Peyer's patch (tissue), 4 donors: Measurements from ENCODE around the gene MTMR11.

ENCODE experiments used
- POLR2A ChIP-seq, 2 donors: fragments of 450-650 bp; IDR thresholded peaks; one replicate each; pipeline ENCODE4 v1.5.1; 2017; ENCODE audit warnings: antibody characterized with exemption in 2 of 2, mild to moderate bottlenecking in 2 of 2, moderate library complexity in 2 of 2
- TF ChIP-seq, protein P1 (sequence below), 6 experiments: fragments of 450-650 bp in 4 of 6; fragments of 200-600 bp in 2 of 6; sonication (generic) in 1 of 6; IDR thresholded peaks; one replicate each; pipeline ENCODE4 v1.5.1; 2017 to 2019; ENCODE audit warnings: antibody characterized with exemption in 6 of 6, mild to moderate bottlenecking in 3 of 6, moderate library complexity in 1 of 6

DNA sequence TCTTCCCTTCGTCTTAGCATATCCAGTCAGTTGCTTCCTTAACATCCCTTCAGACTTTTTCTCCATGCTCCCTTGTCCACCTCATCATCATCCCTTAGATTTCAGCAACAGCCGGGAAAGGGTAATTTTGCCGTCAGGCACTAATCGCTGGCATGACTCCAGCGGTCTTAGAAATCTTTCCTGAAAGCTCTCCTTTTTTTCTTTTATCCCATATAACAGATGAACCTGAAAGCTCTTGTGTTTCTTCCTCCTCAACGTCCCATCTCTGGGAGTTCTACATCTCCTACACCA is 47.7 kb downstream of the MTMR11 start:
- TF ChIP-seq, protein P1, sequence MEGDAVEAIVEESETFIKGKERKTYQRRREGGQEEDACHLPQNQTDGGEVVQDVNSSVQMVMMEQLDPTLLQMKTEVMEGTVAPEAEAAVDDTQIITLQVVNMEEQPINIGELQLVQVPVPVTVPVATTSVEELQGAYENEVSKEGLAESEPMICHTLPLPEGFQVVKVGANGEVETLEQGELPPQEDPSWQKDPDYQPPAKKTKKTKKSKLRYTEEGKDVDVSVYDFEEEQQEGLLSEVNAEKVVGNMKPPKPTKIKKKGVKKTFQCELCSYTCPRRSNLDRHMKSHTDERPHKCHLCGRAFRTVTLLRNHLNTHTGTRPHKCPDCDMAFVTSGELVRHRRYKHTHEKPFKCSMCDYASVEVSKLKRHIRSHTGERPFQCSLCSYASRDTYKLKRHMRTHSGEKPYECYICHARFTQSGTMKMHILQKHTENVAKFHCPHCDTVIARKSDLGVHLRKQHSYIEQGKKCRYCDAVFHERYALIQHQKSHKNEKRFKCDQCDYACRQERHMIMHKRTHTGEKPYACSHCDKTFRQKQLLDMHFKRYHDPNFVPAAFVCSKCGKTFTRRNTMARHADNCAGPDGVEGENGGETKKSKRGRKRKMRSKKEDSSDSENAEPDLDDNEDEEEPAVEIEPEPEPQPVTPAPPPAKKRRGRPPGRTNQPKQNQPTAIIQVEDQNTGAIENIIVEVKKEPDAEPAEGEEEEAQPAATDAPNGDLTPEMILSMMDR (IDR thresholded peaks at IDR 0.05): no peak
- peak in 1 of 2 donors; percentile 22 for TF ChIP-seq POLR2A (IDR thresholded peaks at IDR 0.05)
